B cell (primary cell): ENCODE data around the gene ZSWIM3. TPM values are rescaled to one million over a fixed set of nuclear protein-coding genes. Genes with fewer than 3 reads are reported as not detected.

Source experiments
- ATAC-seq: fragments of 200-7000 bp; cut with Tn5 transposase; one replicate; pipeline ENCODE4 v1.10.0; 2021; ENCODE audit warnings: low read depth, mild to moderate bottlenecking, moderate number of reproducible peaks, moderate library complexity
- CTCF ChIA-PET: fragments of 350-600 bp; sonication (Branson Sonifier 250); formaldehyde crosslinking; loops from one replicate; lab custom pipeline; 2021; ENCODE audit warnings: antibody characterized with exemption, inconsistent platforms; lab: Charles Lee
- POLR2A ChIA-PET: fragments of 350-600 bp; sonication (Branson Sonifier 250); formaldehyde crosslinking; loops from one replicate; lab custom pipeline; 2021; ENCODE audit warnings: antibody characterized with exemption; lab: Charles Lee
- DNase-seq: peaks from one replicate; pipeline ENCODE4 v3.0.0; 2013
- H2AFZ ChIP-seq: 2 replicates; pipeline ENCODE4 v1.6.1; 2012; ENCODE audit warnings: mild to moderate bottlenecking, low read depth, low read length; ENCODE audit not compliant: insufficient read depth, poor library complexity, severe bottlenecking
- H3K27ac ChIP-seq, 2 donors: 1 replicate in 1 of 2; 2 replicates in 1 of 2; pipeline ENCODE4 v1.5.1; 2012 to 2013; ENCODE audit warnings: low read length in 2 of 2, mild to moderate bottlenecking in 2 of 2, moderate library complexity in 1 of 2
- H3K27me3 ChIP-seq, 4 experiments: fragments of 200-600 bp in 1 of 4; sonication (generic) in 1 of 4; replicated peaks in 1 of 4; 1 replicate in 2 of 4; 2 replicates in 2 of 4; pipeline versions ENCODE4 v1.6.1 to v1.7.0; 2013 to 2016; ENCODE audit warnings: low read length in 3 of 4, mild to moderate bottlenecking in 2 of 4, mixed read lengths in 1 of 4, moderate library complexity in 1 of 4; ENCODE audit not compliant: insufficient read depth in 4 of 4, control insufficient read depth in 3 of 4; ENCODE audit errors: control extremely low read depth in 1 of 4
- H3K36me3 ChIP-seq, 2 experiments: replicated peaks in 1 of 2; 1 replicate in 1 of 2; 2 replicates in 1 of 2; pipeline versions ENCODE4 v1.6.1 to v1.7.1; 2013; ENCODE audit warnings: low read length in 1 of 2; ENCODE audit not compliant: insufficient read depth in 2 of 2, control insufficient read depth in 1 of 2; ENCODE audit errors: control extremely low read depth in 1 of 2, extremely low read depth in 1 of 2
- H3K4me1 ChIP-seq, 2 donors: fragments of 200-600 bp in 1 of 2; sonication (generic) in 1 of 2; 1 replicate in 1 of 2; 2 replicates in 1 of 2; pipeline versions ENCODE4 v1.5.1 to v1.6.1; 2013 to 2017; ENCODE audit warnings: low read length in 2 of 2; ENCODE audit not compliant: control insufficient read depth in 2 of 2, insufficient read depth in 2 of 2
- H3K4me2 ChIP-seq: replicated peaks from 2 replicates; pipeline ENCODE3; 2012; ENCODE audit warnings: mild to moderate bottlenecking, low read depth, low read length; ENCODE audit not compliant: poor library complexity, severe bottlenecking
- H3K4me3 ChIP-seq, 5 experiments: fragments of 200-600 bp in 1 of 5; sonication (generic) in 1 of 5; 1 replicate in 3 of 5; 2 replicates in 2 of 5; pipeline versions ENCODE4 v1.5.1 to v1.7.0; 2011 to 2016; ENCODE audit warnings: low read length in 4 of 5, mild to moderate bottlenecking in 4 of 5, low read depth in 2 of 5, control low read depth in 1 of 5, moderate library complexity in 1 of 5; ENCODE audit not compliant: insufficient read depth in 1 of 5; ENCODE audit errors: control extremely low read depth in 1 of 5, extremely low read depth in 1 of 5
- H3K79me2 ChIP-seq: fragments of 200-600 bp; sonication (generic); one replicate; pipeline ENCODE4 v1.6.0; 2016; ENCODE audit warnings: low read length; ENCODE audit not compliant: control insufficient read depth, insufficient read depth
- H3K9ac ChIP-seq: fragments of 200-600 bp; sonication (generic); 2 replicates; pipeline ENCODE4 v1.6.1; 2017; ENCODE audit warnings: mild to moderate bottlenecking, low read length, moderate library complexity
- H3K9me3 ChIP-seq, 3 donors: one replicate each; pipeline versions ENCODE4 v1.6.1 to v1.7.1; 2013; ENCODE audit warnings: low read length in 2 of 3; ENCODE audit not compliant: control insufficient read depth in 2 of 3, insufficient read depth in 1 of 3; ENCODE audit errors: control extremely low read depth in 1 of 3
- H4K20me1 ChIP-seq: 2 replicates; pipeline ENCODE4 v1.6.0; 2012; ENCODE audit warnings: mild to moderate bottlenecking, low read length; ENCODE audit not compliant: insufficient read depth, control insufficient read depth, poor library complexity, severe bottlenecking
- H3K27ac Mint-ChIP-seq: one replicate; pipeline ENCODE4 v1.8.0; 2021; ENCODE audit warnings: mixed read lengths
- H3K27me3 Mint-ChIP-seq: one replicate; pipeline ENCODE4 v1.8.0; 2021; ENCODE audit warnings: mixed read lengths
- H3K4me1 Mint-ChIP-seq: one replicate; pipeline ENCODE4 v1.8.0; 2021; ENCODE audit warnings: mixed read lengths
- H3K4me3 Mint-ChIP-seq: one replicate; pipeline ENCODE4 v1.8.0; 2021; ENCODE audit warnings: mixed read lengths
- H3K9me3 Mint-ChIP-seq: one replicate; pipeline ENCODE4 v1.8.0; 2022; ENCODE audit warnings: mixed read lengths; ENCODE audit not compliant: insufficient read depth
- EZH2 ChIP-seq: IDR thresholded peaks from 2 replicates; pipeline ENCODE4 v1.6.1; 2012; ENCODE audit warnings: borderline replicate concordance, low read depth, mild to moderate bottlenecking, moderate library complexity, low read length; ENCODE audit not compliant: insufficient read depth, poor library complexity, severe bottlenecking
- WGBS: methylation state at CpG from one replicate; pipeline ENCODE4 v1.1.5; 2013; ENCODE audit warnings: missing lambda C conversion rate; ENCODE audit not compliant: insufficient coverage; 5-methylcytosine and 5-hydroxymethylcytosine counted together
- intact Hi-C: fragments of 100-400 bp; cut with micrococcal nuclease; formaldehyde crosslinking; loops from one replicate; pipeline ENCODE4 v1.10.0; 2022
- polyA plus RNA-seq: library from polyadenylated mRNA; depleted of rRNA; stranded (reverse); fragments of >200 nt; gene quantifications from 2 replicates; pipeline ENCODE4 v1.2.3, GENCODE V29; 2012
- total RNA-seq, 2 donors: library from RNA; stranded (reverse); fragments of 120-200 nt in 1 of 2; gene quantifications; 1 replicate in 1 of 2; 2 replicates in 1 of 2; pipeline versions ENCODE4 v1.2.3 to v1.2.4, GENCODE V29; 2013 to 2022
- TF ChIP-seq, protein P1 (sequence below): fragments of 200-600 bp; IDR thresholded peaks from one replicate; pipeline ENCODE4 v1.8.0; 2022; ENCODE audit warnings: antibody characterized with exemption, mild to moderate bottlenecking

The ZSWIM3 gene
- total and polyA plus RNA-seq, 2 donors (not counting 1 experiment from before 2014, with no cell fraction given): 4.0 to 7.1 TPM

DNA sequence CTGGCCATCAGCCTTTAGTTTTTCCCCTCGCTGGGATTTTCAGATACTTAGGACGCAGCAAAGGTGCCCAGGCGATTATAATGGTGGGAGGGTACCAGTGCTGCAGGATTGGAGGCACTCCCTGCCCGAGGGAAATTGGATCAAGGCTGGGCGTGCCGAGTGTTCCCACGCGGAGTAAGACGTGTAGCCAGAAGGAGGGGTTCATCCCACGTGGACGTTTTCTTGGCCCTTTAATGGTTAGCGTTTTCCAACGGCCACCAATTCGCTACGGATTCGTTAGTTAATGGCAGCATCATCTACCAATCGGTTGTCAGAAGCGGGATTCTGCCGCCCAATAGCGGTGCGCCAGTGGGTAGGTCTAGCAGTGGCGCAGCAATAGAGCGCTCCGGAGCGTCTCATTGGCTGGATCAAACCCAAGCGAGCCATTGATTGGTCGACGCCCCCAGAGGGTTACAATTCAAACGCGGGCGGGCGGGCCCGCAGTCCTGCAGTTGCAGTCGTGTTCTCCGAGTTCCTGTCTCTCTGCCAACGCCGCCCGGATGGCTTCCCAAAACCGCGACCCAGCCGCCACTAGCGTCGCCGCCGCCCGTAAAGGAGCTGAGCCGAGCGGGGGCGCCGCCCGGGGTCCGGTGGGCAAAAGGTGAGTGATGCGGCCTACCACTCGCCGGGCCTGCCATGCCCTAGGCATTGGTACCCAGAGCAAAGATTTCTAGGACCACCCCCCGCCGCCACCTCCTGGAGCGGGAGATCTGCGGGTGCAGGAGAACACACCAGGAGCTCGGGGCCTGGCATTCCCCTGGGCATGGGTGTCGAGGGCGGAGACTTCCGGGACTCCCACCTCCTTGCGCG lies 45.0 kb upstream of the ZSWIM3 start, which contains the start of gene UBE2C:
TSS of gene UBE2C (plus strand) at position 488 of the 849 bp plus-strand sequence. CDS start at position 540, 52 bp downstream.
- Histone ChIP-seq H3K9ac (peak within 1 kb of the TSS; percentile 75), H2AFZ (peak within 1 kb of the TSS; percentile 94), H3K4me1 (peaks cover 9 to 16% of the 10 kb centered on the region in 2 donors), H3K9me3 (no peaks in the 10 kb centered on the region), H3K4me3 (peak within 1 kb of the TSS in 4 of 5 experiments; percentile 52 to 85 (median 65)), H3K27ac (no peak within 1 kb of the TSS), H3K36me3 (peaks cover 3 to 28% of the 10 kb centered on the region in 2 experiments), H3K79me2 (peaks cover 9% of the 10 kb centered on the region), H4K20me1 (no peaks in the 10 kb centered on the region), H3K4me2 (peak within 1 kb of the TSS; percentile 98), H3K27me3 (peaks cover 0 to 2% (median 0%) of the 10 kb centered on the region in 4 experiments)
- no peak for TF ChIP-seq EZH2
- TF ChIP-seq, protein P1, sequence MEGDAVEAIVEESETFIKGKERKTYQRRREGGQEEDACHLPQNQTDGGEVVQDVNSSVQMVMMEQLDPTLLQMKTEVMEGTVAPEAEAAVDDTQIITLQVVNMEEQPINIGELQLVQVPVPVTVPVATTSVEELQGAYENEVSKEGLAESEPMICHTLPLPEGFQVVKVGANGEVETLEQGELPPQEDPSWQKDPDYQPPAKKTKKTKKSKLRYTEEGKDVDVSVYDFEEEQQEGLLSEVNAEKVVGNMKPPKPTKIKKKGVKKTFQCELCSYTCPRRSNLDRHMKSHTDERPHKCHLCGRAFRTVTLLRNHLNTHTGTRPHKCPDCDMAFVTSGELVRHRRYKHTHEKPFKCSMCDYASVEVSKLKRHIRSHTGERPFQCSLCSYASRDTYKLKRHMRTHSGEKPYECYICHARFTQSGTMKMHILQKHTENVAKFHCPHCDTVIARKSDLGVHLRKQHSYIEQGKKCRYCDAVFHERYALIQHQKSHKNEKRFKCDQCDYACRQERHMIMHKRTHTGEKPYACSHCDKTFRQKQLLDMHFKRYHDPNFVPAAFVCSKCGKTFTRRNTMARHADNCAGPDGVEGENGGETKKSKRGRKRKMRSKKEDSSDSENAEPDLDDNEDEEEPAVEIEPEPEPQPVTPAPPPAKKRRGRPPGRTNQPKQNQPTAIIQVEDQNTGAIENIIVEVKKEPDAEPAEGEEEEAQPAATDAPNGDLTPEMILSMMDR: no peak
- peak within 1 kb of the TSS; percentile 88 for H3K4me3 Mint-ChIP-seq
- H3K27me3 Mint-ChIP-seq: no peaks in the 10 kb centered on the region
- ChIA-PET POLR2A (no interaction called here), CTCF (interaction anchor here (1.1 kb wide), 1 partner anchor 21 kb away, joined by 3 read pairs; the partner anchor contains the start of genes DNTTIP1 and WFDC3)
- intact Hi-C loops: loop anchor here (1.0 to 2.0 kb wide), 6 partner anchors 21 to 160 kb away; partner anchors contain the start of genes ACOT8, CTSA, DNTTIP1 and NEURL2
- DNase-seq: peak; percentile 96
- H3K4me1 Mint-ChIP-seq: peaks cover 16% of the 10 kb centered on the region
- H3K9me3 Mint-ChIP-seq: no peaks in the 10 kb centered on the region
- ATAC-seq: peak; percentile 100
- H3K27ac Mint-ChIP-seq: peak within 1 kb of the TSS; percentile 70
- 4% methylated on average over 65 of the region's 65 CpGs for WGBS

DNA sequence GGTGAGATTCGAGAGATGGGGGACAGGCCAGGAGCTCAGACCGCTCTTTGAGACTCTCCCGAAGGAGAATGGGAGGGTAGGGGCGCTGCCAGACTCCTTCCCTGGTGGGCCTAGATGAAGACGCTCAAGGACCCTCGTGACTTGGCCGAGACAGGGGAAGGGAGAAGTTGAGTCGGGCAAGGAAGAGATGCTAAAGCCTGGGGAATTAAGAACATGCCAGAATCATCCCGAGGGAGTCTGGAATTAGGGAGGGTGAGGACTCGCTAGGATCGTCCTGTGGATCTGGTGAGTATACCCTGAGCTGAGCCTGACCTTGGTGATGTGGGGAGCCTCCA lies 44.4 kb upstream of the ZSWIM3 start:
- peak overlapping the region; percentile 75 for H3K9ac ChIP-seq
- peak overlapping the region; percentile 98 for H3K4me2 ChIP-seq
- TF ChIP-seq, protein P1: no peak
- TF ChIP-seq EZH2: no peak

More for the DNA sequence above, 44.4 kb upstream of the ZSWIM3 start:
- H3K9me3 Mint-ChIP-seq: no peaks in the 10 kb centered on the region
- no peak for ATAC-seq
- 16% methylated on average over 11 of the region's 11 CpGs for WGBS
- no peak for DNase-seq
- Histone ChIP-seq H3K4me1 (peaks cover 9 to 16% of the 10 kb centered on the region in 2 donors), H4K20me1 (no peaks in the 10 kb centered on the region), H3K9me3 (no peaks in the 10 kb centered on the region), H3K4me3 (peak overlapping the region in 4 of 5 experiments; percentile 52 to 85 (median 65)), H2AFZ (peak overlapping the region; percentile 94), H3K27me3 (peaks cover 0 to 2% (median 0%) of the 10 kb centered on the region in 4 experiments), H3K27ac (no peak overlapping the region), H3K79me2 (peaks cover 9% of the 10 kb centered on the region), H3K36me3 (peaks cover 3 to 28% of the 10 kb centered on the region in 2 experiments)
- peak overlapping the region; percentile 41 for H3K27ac Mint-ChIP-seq
- no peaks in the 10 kb centered on the region for H3K27me3 Mint-ChIP-seq
- H3K4me3 Mint-ChIP-seq: peak overlapping the region; percentile 88
- H3K4me1 Mint-ChIP-seq: peaks cover 16% of the 10 kb centered on the region
- ChIA-PET CTCF (interaction anchor here (1.1 kb wide), 1 partner anchor 21 kb away, joined by 3 read pairs; the partner anchor contains the start of genes DNTTIP1 and WFDC3), POLR2A (no interaction called here)
- intact Hi-C loops: loop anchor here (2.0 kb wide), 1 partner anchor 68 kb away; the partner anchor contains the start of gene ZSWIM1
